GM21367 (cell line): ENCODE data around the gene GALNT14.

ENCODE experiments used
- ATAC-seq: cut with Tn5 transposase; IDR thresholded peaks from one replicate; pipeline ENCODE4 v1.9.1; 2021; ENCODE audit not compliant: unreplicated experiment

GALNT14 gene

GRCh38 chr2:30862054-30862651 is 276.1 kb downstream of the GALNT14 start:
- no peak for ATAC-seq

GRCh38 chr2:30860726-30861125 is 277.5 kb downstream of the GALNT14 start:
- ATAC-seq, result no peak
